Ovary (tissue), 3 donors: Measurements from ENCODE around the gene MRTFA.

ENCODE experiments used
- CTCF ChIP-seq, 3 donors: fragments of 450-650 bp in 2 of 3; fragments of 200-600 bp in 1 of 3; IDR thresholded peaks; one replicate each; pipeline versions ENCODE4 v1.5.1 to v1.8.0; 2016 to 2022; ENCODE audit warnings: antibody characterized with exemption in 3 of 3, mild to moderate bottlenecking in 1 of 3
- EP300 ChIP-seq: sonication (generic); formaldehyde crosslinking; IDR thresholded peaks from one replicate; pipeline ENCODE4 v1.6.1; 2017; ENCODE audit warnings: antibody characterized with exemption
- POLR2A ChIP-seq: fragments of 450-650 bp; IDR thresholded peaks from one replicate; pipeline ENCODE4 v1.6.1; 2017; ENCODE audit warnings: antibody characterized with exemption, mild to moderate bottlenecking, moderate library complexity
- donor health status: DM: no; HTN: no; CAD: no.

- no peak for TF ChIP-seq CTCF (IDR thresholded peaks at IDR 0.05)
- no peak for TF ChIP-seq POLR2A
- TF ChIP-seq EP300: no peak
These were observed 40.9 kb downstream of the MRTFA start for GRCh38 chr22:40595497-40596234.
